ENCODE results near the gene SSRP1.

Gene SSRP1

DNA sequence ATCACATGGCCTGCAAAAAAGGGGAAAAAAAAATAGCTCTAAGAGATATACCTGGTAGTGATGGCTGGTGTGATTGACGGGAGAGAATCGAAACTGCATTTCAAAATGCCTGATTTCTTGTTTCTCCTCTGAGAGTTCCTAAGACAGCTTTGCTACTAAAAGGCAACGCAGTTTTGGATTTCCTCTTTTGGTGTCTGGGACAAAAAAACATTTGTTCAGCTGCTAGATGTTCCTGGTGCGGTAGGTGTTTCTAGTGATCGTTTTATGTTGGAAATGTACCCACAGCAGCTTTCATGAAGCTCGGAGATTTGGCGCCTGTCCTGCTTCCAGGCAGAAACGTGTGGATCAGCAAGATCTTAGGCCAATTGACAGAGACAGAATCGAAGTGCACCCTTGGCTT is 20.6 kb upstream of the SSRP1 start:
- ATAC-seq (replicated peaks; ENCODE audit: extremely low read depth, poor library complexity, severe bottlenecking) (no peak), DNase-seq (ENCODE audit: low spot score in 2 of 2) (no peak)
- Mint-ChIP-seq H3K4me1 (no peaks in the 10 kb centered on the region), H3K36me3 (ENCODE audit: insufficient read depth) (no peaks in the 10 kb centered on the region), H3K27ac (ENCODE audit: low read depth) (no peak overlapping the region), H3K9me3 (no peaks in the 10 kb centered on the region), H3K4me3 (no peak overlapping the region), H3K27me3 (peaks cover 12% of the 10 kb centered on the region)

DNA sequence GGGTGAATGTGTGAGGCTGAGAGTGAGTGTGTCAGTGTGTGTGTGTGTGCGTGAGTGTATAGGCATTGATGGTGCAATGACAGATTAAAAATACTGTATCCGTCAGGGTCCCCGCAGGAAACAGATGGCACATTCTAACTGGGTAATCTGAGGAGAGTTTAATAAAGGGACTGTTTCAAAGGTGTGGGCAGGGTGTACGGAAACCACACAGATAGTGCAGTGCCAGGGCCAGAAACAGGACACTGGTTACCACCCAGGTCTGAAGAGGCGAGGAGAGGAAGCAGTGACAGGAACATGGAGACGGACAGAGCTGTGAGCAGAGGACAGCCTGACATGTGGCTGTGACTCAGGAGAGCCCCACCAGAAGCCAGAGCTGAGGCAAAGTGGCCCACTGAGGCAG is 19.0 kb upstream of the SSRP1 start:
- Mint-ChIP-seq H3K4me3 (no peak overlapping the region), H3K27ac (ENCODE audit: low read depth) (no peak overlapping the region), H3K27me3 (peaks cover 12% of the 10 kb centered on the region), H3K9me3 (no peaks in the 10 kb centered on the region), H3K36me3 (ENCODE audit: insufficient read depth) (no peaks in the 10 kb centered on the region), H3K4me1 (no peaks in the 10 kb centered on the region)
- ATAC-seq (replicated peaks; ENCODE audit: extremely low read depth, poor library complexity, severe bottlenecking) (no peak), DNase-seq (ENCODE audit: low spot score in 2 of 2) (no peak)

DNA sequence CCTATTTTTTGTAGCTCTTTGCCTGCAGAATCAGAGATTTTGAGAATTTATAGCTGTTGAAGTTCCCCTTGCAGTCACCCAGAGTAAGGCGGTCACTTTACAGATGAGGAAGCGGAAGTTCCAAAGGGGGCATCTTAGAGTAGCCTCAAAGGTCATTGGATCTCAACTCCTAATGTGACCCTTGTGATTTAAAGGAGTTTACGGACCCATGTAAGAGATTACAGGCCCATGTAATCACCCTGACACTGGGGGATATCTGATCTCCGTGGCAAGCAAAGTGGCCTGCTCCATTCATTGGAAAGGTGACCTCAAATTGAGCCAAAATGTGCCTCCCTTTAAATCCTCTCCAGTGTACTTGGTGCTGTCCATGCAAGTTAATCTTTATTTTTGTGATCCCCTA is 18.2 kb upstream of the SSRP1 start:
- Mint-ChIP-seq H3K27ac (ENCODE audit: low read depth) (no peak overlapping the region), H3K4me1 (no peaks in the 10 kb centered on the region), H3K9me3 (no peaks in the 10 kb centered on the region), H3K36me3 (ENCODE audit: insufficient read depth) (no peaks in the 10 kb centered on the region), H3K4me3 (no peak overlapping the region), H3K27me3 (peaks cover 12% of the 10 kb centered on the region)
- ATAC-seq (replicated peaks; ENCODE audit: extremely low read depth, poor library complexity, severe bottlenecking) (no peak), DNase-seq (ENCODE audit: low spot score in 2 of 2) (no peak)

GRCh38 chr11:57353446-57353845 is 17.8 kb upstream of the SSRP1 start:
- no peaks in the 10 kb centered on the region for H3K36me3 Mint-ChIP-seq (ENCODE audit: insufficient read depth)
- H3K27ac Mint-ChIP-seq (ENCODE audit: low read depth): no peak overlapping the region

GRCh38 chr11:57353036-57353435 is 17.3 kb upstream of the SSRP1 start:
- DNase-seq (ENCODE audit: low spot score in 2 of 2): no peak
- no peak for ATAC-seq (replicated peaks; ENCODE audit: extremely low read depth, poor library complexity, severe bottlenecking)
- no peaks in the 10 kb centered on the region for H3K36me3 Mint-ChIP-seq (ENCODE audit: insufficient read depth)
- H3K27me3 Mint-ChIP-seq: peaks cover 12% of the 10 kb centered on the region
- H3K9me3 Mint-ChIP-seq: no peaks in the 10 kb centered on the region
- H3K4me1 Mint-ChIP-seq: no peaks in the 10 kb centered on the region
- H3K4me3 Mint-ChIP-seq: no peak overlapping the region
- no peak overlapping the region for H3K27ac Mint-ChIP-seq (ENCODE audit: low read depth)

More at GRCh38 chr11:57353446-57353845, 17.8 kb upstream of the SSRP1 start:
- ATAC-seq (replicated peaks; ENCODE audit: extremely low read depth, poor library complexity, severe bottlenecking) (no peak), DNase-seq (ENCODE audit: low spot score in 2 of 2) (no peak)
- no peak overlapping the region for H3K4me3 Mint-ChIP-seq
- peaks cover 12% of the 10 kb centered on the region for H3K27me3 Mint-ChIP-seq
- no peaks in the 10 kb centered on the region for H3K4me1 Mint-ChIP-seq
- H3K9me3 Mint-ChIP-seq: no peaks in the 10 kb centered on the region

DNA sequence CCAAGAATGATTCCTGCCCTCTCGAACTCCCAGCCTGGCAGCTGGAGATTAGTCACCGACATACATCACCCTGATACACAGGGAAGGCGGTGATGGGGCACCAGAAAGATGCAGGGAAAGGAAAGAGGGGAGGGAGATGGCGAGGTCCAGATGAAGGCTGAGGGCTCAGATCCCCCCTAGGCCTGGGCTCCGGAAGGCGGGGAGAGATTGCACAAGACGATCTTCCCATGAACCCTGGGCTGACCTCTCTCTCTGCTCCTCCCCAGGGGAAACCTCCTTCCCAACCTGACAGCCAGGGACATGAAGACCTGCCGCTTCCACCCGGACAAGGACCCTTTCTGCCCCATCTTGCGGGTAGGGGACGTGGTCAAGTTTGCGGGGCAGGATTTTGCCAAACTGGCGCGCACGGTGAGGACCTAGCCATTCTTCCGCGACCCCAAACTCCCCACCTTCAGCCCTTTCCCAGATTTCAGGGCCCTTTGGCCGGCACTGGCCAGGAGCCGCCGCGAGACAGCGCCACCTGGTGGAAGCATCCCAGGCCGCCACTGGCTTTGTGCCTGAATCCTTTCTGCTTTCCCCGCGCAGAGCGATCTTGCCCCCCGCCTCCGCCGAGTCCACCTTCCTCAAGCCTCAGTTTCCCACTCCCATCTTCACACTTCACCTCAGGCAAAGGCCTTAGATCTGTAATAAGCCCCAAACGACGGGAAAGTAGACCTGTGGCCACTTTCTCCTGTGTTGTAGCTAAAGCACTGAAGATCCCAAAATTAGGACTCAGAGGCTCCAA is 14.0 kb upstream of the SSRP1 start:
- peaks cover 7% of the 10 kb centered on the region for H3K4me1 Mint-ChIP-seq
- DNase-seq (ENCODE audit: low spot score in 2 of 2) (peak; percentile 21 to 54), ATAC-seq (replicated peaks; ENCODE audit: extremely low read depth, poor library complexity, severe bottlenecking) (no peak)
- H3K36me3 Mint-ChIP-seq (ENCODE audit: insufficient read depth): no peaks in the 10 kb centered on the region
- no peak overlapping the region for H3K4me3 Mint-ChIP-seq
- H3K27ac Mint-ChIP-seq (ENCODE audit: low read depth): no peak overlapping the region
- no peaks in the 10 kb centered on the region for H3K9me3 Mint-ChIP-seq
- peaks cover 7% of the 10 kb centered on the region for H3K27me3 Mint-ChIP-seq

- Mint-ChIP-seq H3K27ac (ENCODE audit: low read depth) (no peak overlapping the region), H3K27me3 (no peaks in the 10 kb centered on the region), H3K9me3 (no peaks in the 10 kb centered on the region), H3K4me3 (no peak overlapping the region), H3K36me3 (ENCODE audit: insufficient read depth) (no peaks in the 10 kb centered on the region), H3K4me1 (peaks cover 7% of the 10 kb centered on the region)
- ATAC-seq (replicated peaks; ENCODE audit: extremely low read depth, poor library complexity, severe bottlenecking) (no peak), DNase-seq (ENCODE audit: low spot score in 2 of 2) (no peak)
These were observed 13.1 kb upstream of the SSRP1 start for GRCh38 chr11:57348636-57349313.

DNA sequence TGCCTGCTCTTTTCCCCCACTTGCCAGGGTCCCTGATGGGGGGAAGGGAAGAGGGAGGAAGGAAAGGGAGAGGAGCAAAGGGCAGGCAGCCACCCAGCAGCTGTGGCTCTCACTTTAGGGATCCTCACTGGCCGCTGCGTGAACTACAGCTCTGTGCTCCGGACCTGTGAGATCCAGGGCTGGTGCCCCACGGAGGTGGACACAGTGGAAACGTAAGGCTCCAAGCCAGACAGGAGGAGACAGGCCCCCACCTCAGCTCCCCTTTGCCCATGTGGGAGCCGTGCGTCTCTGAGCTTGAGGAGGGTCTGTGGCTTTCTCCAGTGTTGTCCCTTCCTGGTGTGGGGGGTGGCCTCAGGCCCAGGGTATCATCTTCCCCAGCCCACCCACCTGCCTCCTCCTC is 12.4 kb upstream of the SSRP1 start:
- H3K36me3 Mint-ChIP-seq (ENCODE audit: insufficient read depth): no peaks in the 10 kb centered on the region
- ATAC-seq (replicated peaks; ENCODE audit: extremely low read depth, poor library complexity, severe bottlenecking) (no peak), DNase-seq (ENCODE audit: low spot score in 2 of 2) (no peak)
- no peak overlapping the region for H3K27ac Mint-ChIP-seq (ENCODE audit: low read depth)
- H3K9me3 Mint-ChIP-seq: no peaks in the 10 kb centered on the region
- no peaks in the 10 kb centered on the region for H3K27me3 Mint-ChIP-seq
- peaks cover 7% of the 10 kb centered on the region for H3K4me1 Mint-ChIP-seq
- H3K4me3 Mint-ChIP-seq: no peak overlapping the region

DNA sequence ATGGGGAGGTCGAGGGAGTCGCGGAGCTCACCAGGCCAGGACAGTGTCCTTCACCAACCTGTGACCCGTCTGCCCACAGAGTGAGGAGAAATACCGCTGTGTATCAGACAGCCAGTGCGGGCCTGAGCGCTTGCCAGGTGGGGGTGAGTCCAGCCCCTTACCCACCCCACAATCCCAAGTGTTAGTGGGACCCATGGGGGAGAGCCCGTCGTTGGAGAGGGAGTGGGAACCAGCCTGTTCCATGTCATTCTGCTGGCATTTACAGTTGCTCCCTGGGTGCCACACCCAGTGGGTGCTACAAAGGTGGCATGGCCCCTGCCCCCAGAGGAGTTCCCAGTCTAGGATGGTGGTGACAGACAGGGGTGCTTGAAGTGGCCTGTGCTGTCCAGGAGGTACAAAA is 11.6 kb upstream of the SSRP1 start:
- no peak overlapping the region for H3K27ac Mint-ChIP-seq (ENCODE audit: low read depth)

DNA sequence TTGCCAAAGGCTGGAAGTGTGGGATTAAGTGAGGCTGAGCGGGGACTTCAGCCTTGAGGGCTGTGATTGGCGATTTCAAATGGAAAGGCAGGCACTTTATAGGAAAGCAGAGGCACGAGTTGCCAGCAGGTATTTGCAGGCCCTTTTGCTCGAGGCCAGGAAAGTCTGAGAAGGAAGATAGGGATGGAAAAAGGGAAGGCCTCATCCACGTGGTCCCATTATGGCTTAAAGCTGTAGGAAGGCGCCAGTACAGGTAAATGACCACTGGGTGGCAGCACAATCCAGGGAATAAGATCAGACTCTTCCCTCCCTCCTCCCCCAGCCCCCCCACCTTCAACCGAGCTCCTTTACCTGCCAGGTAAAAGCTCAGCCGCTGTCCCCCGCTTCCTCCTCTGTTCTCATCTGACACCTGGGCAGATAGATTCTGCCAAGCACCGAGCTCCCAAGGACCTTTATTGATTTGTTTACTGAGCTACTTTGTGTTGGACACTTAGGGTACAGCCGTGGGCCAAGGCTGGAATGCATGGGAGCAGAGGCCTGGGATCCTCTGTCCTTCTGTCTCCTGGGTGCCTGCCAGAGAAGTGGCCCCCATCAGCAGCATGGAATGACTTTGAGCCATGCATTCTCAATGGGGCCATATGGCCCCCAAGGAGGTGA is 10.0 kb upstream of the SSRP1 start:
- ATAC-seq (replicated peaks; ENCODE audit: extremely low read depth, poor library complexity, severe bottlenecking) (peak; percentile 72), DNase-seq (ENCODE audit: low spot score in 2 of 2) (peak; percentile 25 to 48)
- Mint-ChIP-seq H3K4me3 (no peak overlapping the region), H3K27ac (ENCODE audit: low read depth) (no peak overlapping the region), H3K9me3 (no peaks in the 10 kb centered on the region), H3K36me3 (ENCODE audit: insufficient read depth) (no peaks in the 10 kb centered on the region), H3K27me3 (no peaks in the 10 kb centered on the region), H3K4me1 (peaks cover 7% of the 10 kb centered on the region)

More for the DNA sequence above, 11.6 kb upstream of the SSRP1 start:
- H3K27me3 Mint-ChIP-seq: no peaks in the 10 kb centered on the region
- H3K4me3 Mint-ChIP-seq: no peak overlapping the region
- H3K4me1 Mint-ChIP-seq: peaks cover 7% of the 10 kb centered on the region
- no peaks in the 10 kb centered on the region for H3K36me3 Mint-ChIP-seq (ENCODE audit: insufficient read depth)
- ATAC-seq (replicated peaks; ENCODE audit: extremely low read depth, poor library complexity, severe bottlenecking): no peak
- no peaks in the 10 kb centered on the region for H3K9me3 Mint-ChIP-seq
- DNase-seq (ENCODE audit: low spot score in 2 of 2): no peak

- H3K4me1 Mint-ChIP-seq: peaks cover 7% of the 10 kb centered on the region
- H3K36me3 Mint-ChIP-seq (ENCODE audit: insufficient read depth): no peaks in the 10 kb centered on the region
- H3K4me3 Mint-ChIP-seq: no peak overlapping the region
- ATAC-seq (replicated peaks; ENCODE audit: extremely low read depth, poor library complexity, severe bottlenecking) (no peak), DNase-seq (ENCODE audit: low spot score in 2 of 2) (no peak)
- no peak overlapping the region for H3K27ac Mint-ChIP-seq (ENCODE audit: low read depth)
- no peaks in the 10 kb centered on the region for H3K9me3 Mint-ChIP-seq
- H3K27me3 Mint-ChIP-seq: no peaks in the 10 kb centered on the region
These were observed 9.1 kb upstream of the SSRP1 start for GRCh38 chr11:57344826-57345225.

DNA sequence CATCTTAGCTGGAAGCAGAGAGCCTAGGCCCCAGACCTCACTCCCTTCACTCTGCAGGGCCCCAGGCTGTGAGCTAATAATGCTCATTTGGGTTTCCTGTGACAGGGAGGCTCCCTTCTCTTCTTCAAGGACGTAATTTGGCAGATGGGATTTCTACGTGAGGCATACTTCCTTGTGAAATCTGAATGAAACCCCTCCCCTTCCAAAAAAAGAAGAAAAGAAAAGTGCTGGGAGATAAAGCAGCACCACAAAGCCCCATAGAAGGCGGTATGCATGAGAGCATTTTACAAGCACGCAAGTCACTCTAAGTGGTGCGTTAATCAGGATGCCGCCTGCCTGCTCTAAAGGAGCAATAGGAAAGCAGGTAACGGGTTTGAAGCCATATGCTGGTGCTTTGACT is 8.1 kb upstream of the SSRP1 start:
- Mint-ChIP-seq H3K27ac (ENCODE audit: low read depth) (no peak overlapping the region), H3K9me3 (no peaks in the 10 kb centered on the region), H3K4me3 (no peak overlapping the region), H3K27me3 (no peaks in the 10 kb centered on the region), H3K4me1 (peaks cover 7% of the 10 kb centered on the region), H3K36me3 (ENCODE audit: insufficient read depth) (no peaks in the 10 kb centered on the region)
- ATAC-seq (replicated peaks; ENCODE audit: extremely low read depth, poor library complexity, severe bottlenecking): no peak
- DNase-seq (ENCODE audit: low spot score in 2 of 2): no peak

GRCh38 chr11:57342702-57343101 is 7.0 kb upstream of the SSRP1 start:
- Mint-ChIP-seq H3K27me3 (no peaks in the 10 kb centered on the region), H3K4me1 (peaks cover 7% of the 10 kb centered on the region), H3K9me3 (no peaks in the 10 kb centered on the region), H3K4me3 (no peak overlapping the region), H3K36me3 (ENCODE audit: insufficient read depth) (no peaks in the 10 kb centered on the region), H3K27ac (ENCODE audit: low read depth) (no peak overlapping the region)
- DNase-seq (ENCODE audit: low spot score in 2 of 2) (no peak), ATAC-seq (replicated peaks; ENCODE audit: extremely low read depth, poor library complexity, severe bottlenecking) (no peak)

Data from central memory CD8-positive, alpha-beta T cell (primary cell).